Calu3 (cell line): ENCODE data around the gene SDHAF1. TPM values are rescaled to one million over a fixed set of nuclear protein-coding genes. Genes with fewer than 3 reads are reported as not detected.
"Not testable (repeated sequence)": the region's sequence is repeated elsewhere in the genome, so short reads cannot be mapped to it uniquely, and the experiment has no call there.

ENCODE experiments used
- BruUV-seq: library from RNA; stranded (reverse); fragments of 400-500 nt; replicated peaks from 2 replicates; lab custom pipeline; 2021; lab: Mats Ljungman, UMichigan
- CTCF ChIA-PET: fragments of 300-600 bp; sonication (Branson Sonifier 250); formaldehyde crosslinking; loops from one replicate; lab custom pipeline; 2022; ENCODE audit warnings: antibody characterized with exemption; lab: Charles Lee
- DNase-seq: peaks from one replicate; pipeline ENCODE4 v3.0.0; 2022
- H3K27ac Mint-ChIP-seq: one replicate; pipeline ENCODE4 v1.8.0; 2022; ENCODE audit warnings: mixed read lengths; ENCODE audit not compliant: unreplicated experiment
- H3K27me3 Mint-ChIP-seq: one replicate; pipeline ENCODE4 v1.8.0; 2022; ENCODE audit warnings: mixed read lengths; ENCODE audit not compliant: unreplicated experiment
- H3K36me3 Mint-ChIP-seq: one replicate; pipeline ENCODE4 v1.8.0; 2022; ENCODE audit warnings: mild to moderate bottlenecking, moderate library complexity, mixed read lengths; ENCODE audit not compliant: insufficient read depth, unreplicated experiment
- H3K4me1 Mint-ChIP-seq: one replicate; pipeline ENCODE4 v1.8.0; 2022; ENCODE audit warnings: mild to moderate bottlenecking, low read depth, mixed read lengths; ENCODE audit not compliant: unreplicated experiment
- H3K4me3 Mint-ChIP-seq: one replicate; pipeline ENCODE4 v1.8.0; 2022; ENCODE audit warnings: mild to moderate bottlenecking, low read depth, moderate library complexity, mixed read lengths; ENCODE audit not compliant: unreplicated experiment
- H3K9me3 Mint-ChIP-seq: one replicate; pipeline ENCODE4 v1.8.0; 2022; ENCODE audit warnings: low read depth, mixed read lengths; ENCODE audit not compliant: unreplicated experiment
- CTCF ChIP-seq: fragments of 200-600 bp; IDR thresholded peaks from one replicate; pipeline ENCODE4 v1.8.0; 2022; ENCODE audit warnings: antibody characterized with exemption; ENCODE audit not compliant: unreplicated experiment
- intact Hi-C: fragments of 100-400 bp; cut with micrococcal nuclease; formaldehyde crosslinking; loops from one replicate; pipeline ENCODE4 v1.10.0; 2022; ENCODE audit not compliant: unreplicated experiment
- total RNA-seq: library from RNA; stranded (reverse); gene quantifications from 2 replicates; pipeline ENCODE4 v1.2.3, GENCODE V29; 2022

SDHAF1 gene
- total RNA-seq, 1 experiment from 2014 or later, result 16.9 TPM

GRCh38 chr19:36031308-36031707 lies 36.3 kb downstream of the SDHAF1 start:
- TF ChIP-seq CTCF, result no peak
- BruUV-seq, result no TSS peak
- CTCF ChIA-PET, result no interaction called here
- peaks cover 13% of the 10 kb centered on the region for H3K36me3 Mint-ChIP-seq
- DNase-seq, result no peak
- no peaks in the 10 kb centered on the region for H3K4me1 Mint-ChIP-seq
- H3K4me3 Mint-ChIP-seq, result no peak overlapping the region
- intact Hi-C loops, result no loop called here
- H3K27ac Mint-ChIP-seq, result no peak overlapping the region
- H3K9me3 Mint-ChIP-seq, result no peaks in the 10 kb centered on the region
- H3K27me3 Mint-ChIP-seq, result no peaks in the 10 kb centered on the region

- DNase-seq, result no peak
- intact Hi-C loops, result no loop called here
- no peak within 1 kb of the TSS for H3K27ac Mint-ChIP-seq
- H3K27me3 Mint-ChIP-seq, result no peaks in the 10 kb centered on the region
- no peaks in the 10 kb centered on the region for H3K4me1 Mint-ChIP-seq
- peaks cover 13% of the 10 kb centered on the region for H3K36me3 Mint-ChIP-seq
- CTCF ChIA-PET, result no interaction called here
- no peak for TF ChIP-seq CTCF
- no peaks in the 10 kb centered on the region for H3K9me3 Mint-ChIP-seq
- BruUV-seq, result no TSS peak
- no peak within 1 kb of the TSS for H3K4me3 Mint-ChIP-seq
Observed at GRCh38 chr19:36032251-36033104, 37.5 kb downstream of the SDHAF1 start, which contains the start of gene CLIP3. Gene CLIP3 (minus strand): TSS chr19:36032873. CDS start chr19:36032357, 516 bp downstream.

- no peak overlapping the region for H3K27ac Mint-ChIP-seq
- peaks cover 6% of the 10 kb centered on the region for H3K36me3 Mint-ChIP-seq
- no peak for TF ChIP-seq CTCF
- no peaks in the 10 kb centered on the region for H3K4me1 Mint-ChIP-seq
- intact Hi-C loops, result no loop called here
- no peaks in the 10 kb centered on the region for H3K9me3 Mint-ChIP-seq
- CTCF ChIA-PET, result no interaction called here
- DNase-seq, result no peak
- H3K27me3 Mint-ChIP-seq, result no peaks in the 10 kb centered on the region
- H3K4me3 Mint-ChIP-seq, result no peak overlapping the region
- BruUV-seq, result no TSS peak
Observed at GRCh38 chr19:36040495-36040894, 45.5 kb downstream of the SDHAF1 start.

GRCh38 chr19:36041092-36041491 lies 46.1 kb downstream of the SDHAF1 start:
- H3K27me3 Mint-ChIP-seq, DNase-seq, H3K36me3 Mint-ChIP-seq, H3K4me3 Mint-ChIP-seq, intact Hi-C loops, H3K27ac Mint-ChIP-seq, BruUV-seq, H3K4me1 Mint-ChIP-seq, H3K9me3 Mint-ChIP-seq, CTCF ChIA-PET: not testable (repeated sequence)

GRCh38 chr19:36041831-36042230 lies 46.8 kb downstream of the SDHAF1 start:
- no peak for DNase-seq
- Mint-ChIP-seq H3K4me1 (no peaks in the 10 kb centered on the region), H3K27ac (no peak overlapping the region), H3K36me3 (peaks cover 6% of the 10 kb centered on the region), H3K9me3 (no peaks in the 10 kb centered on the region), H3K4me3 (no peak overlapping the region), H3K27me3 (no peaks in the 10 kb centered on the region)
- intact Hi-C loops, result no loop called here
- no peak for TF ChIP-seq CTCF
- CTCF ChIA-PET, result no interaction called here
- no TSS peak for BruUV-seq
